ENCODE results near the gene CNIH1.
"Not testable (repeated sequence)": the region's sequence is repeated elsewhere in the genome, so short reads cannot be mapped to it uniquely, and the experiment has no call there.

Gene CNIH1

DNA sequence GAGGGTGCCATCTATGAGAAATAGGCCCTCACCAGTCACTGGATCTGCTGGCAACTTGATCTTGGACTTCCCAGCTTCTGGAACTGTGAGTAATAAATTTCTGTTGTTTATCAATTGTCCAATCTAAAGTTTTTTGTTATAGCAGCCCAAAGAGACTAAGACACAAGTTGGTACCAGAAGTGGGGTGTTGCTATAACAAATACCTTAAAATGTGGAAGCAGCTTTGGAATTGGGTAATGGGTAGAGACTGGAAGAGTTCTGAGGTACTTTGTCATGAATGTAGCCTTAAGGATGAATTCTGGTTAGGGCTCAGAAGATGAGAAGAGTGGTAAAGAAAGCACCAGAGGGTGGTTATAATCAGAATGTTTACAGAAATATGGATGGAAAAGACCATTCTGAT, 26.1 kb upstream of the CNIH1 start:
- DNase-seq (ENCODE audit: low spot score), result no peak

DNA sequence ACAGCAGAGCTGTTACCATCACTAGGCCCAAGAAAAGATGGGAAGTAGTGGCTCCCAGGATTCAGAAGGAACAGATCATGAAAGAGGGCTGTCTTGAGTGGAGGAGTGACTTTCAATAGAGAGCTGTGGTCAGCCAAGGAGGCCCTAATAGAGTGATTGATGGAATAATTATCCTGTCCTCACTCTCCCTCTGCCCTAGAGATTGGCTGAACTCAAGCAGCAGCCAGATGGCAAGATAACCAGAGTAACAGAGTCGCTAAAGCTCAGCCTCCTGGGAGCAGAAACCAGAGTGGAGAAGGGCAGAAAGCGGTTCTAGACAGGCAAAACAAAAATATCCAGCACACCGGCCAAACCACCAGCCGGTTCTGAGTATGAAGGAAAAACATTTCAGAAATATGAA, 24.5 kb upstream of the CNIH1 start:
- DNase-seq (ENCODE audit: low spot score), result no peak

GRCh38 chr14:54462048-54462447, 20.9 kb upstream of the CNIH1 start:
- DNase-seq (ENCODE audit: low spot score), result no peak

- DNase-seq (ENCODE audit: low spot score), result no peak
Measured at GRCh38 chr14:54459106-54459505, 17.9 kb upstream of the CNIH1 start.

DNA sequence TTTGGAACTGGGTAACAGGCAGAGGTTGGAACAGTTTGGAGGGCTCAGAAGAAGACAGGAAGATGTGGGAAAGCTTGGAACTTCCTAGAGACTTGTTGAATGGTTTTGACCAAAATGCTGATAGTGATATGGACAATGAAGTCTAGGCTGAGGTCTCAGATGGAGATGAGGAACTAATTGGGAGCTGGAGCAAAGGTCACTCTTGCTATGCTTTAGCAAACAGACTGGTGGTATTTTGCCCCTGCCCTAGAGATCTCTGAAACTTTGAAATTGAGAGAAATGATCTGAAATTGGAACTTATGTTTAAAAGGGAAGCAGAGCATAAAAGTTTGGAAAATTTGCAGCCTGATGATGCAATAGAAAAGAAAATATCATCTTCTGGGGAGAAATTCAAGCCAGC, 17.4 kb upstream of the CNIH1 start:
- not testable (repeated sequence) for DNase-seq (ENCODE audit: low spot score)

GRCh38 chr14:54457609-54457996, 16.4 kb upstream of the CNIH1 start:
- DNase-seq (ENCODE audit: low spot score), result no peak

- DNase-seq (ENCODE audit: low spot score), result not testable (repeated sequence)
Measured at GRCh38 chr14:54456820-54457608, 15.8 kb upstream of the CNIH1 start.

- no peak for DNase-seq (ENCODE audit: low spot score)
Measured at GRCh38 chr14:54455363-54455762, 14.2 kb upstream of the CNIH1 start.

- DNase-seq (ENCODE audit: low spot score), result not testable (repeated sequence)
Measured at GRCh38 chr14:54453990-54454389, 12.8 kb upstream of the CNIH1 start.

- DNase-seq (ENCODE audit: low spot score), result no peak
Measured at GRCh38 chr14:54453252-54453651, 12.1 kb upstream of the CNIH1 start.

- no peak for DNase-seq (ENCODE audit: low spot score)
Measured at GRCh38 chr14:54451961-54452360, 10.8 kb upstream of the CNIH1 start.

- DNase-seq (ENCODE audit: low spot score), result no peak
Measured at GRCh38 chr14:54451121-54451601, 10.0 kb upstream of the CNIH1 start.

DNA sequence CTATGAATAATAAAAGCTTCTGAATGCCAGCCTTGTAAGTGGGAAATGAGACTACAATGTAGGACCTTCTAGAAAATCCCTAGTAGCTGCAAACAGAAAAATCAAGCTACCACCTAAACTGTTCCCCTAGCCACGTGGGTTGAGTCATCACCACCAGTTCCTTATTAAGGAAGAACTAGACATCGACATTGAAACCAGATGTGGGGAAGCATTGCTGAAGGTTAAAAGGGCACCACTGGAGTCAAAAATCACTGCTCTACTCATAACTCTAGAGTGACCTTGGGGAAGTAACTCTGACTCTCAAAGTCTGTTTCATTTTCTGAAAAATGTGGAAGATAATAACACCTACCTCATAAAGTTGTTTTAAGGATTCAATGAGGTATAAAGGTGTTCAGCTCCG, 9.4 kb upstream of the CNIH1 start:
- no peak for DNase-seq (ENCODE audit: low spot score)

DNA sequence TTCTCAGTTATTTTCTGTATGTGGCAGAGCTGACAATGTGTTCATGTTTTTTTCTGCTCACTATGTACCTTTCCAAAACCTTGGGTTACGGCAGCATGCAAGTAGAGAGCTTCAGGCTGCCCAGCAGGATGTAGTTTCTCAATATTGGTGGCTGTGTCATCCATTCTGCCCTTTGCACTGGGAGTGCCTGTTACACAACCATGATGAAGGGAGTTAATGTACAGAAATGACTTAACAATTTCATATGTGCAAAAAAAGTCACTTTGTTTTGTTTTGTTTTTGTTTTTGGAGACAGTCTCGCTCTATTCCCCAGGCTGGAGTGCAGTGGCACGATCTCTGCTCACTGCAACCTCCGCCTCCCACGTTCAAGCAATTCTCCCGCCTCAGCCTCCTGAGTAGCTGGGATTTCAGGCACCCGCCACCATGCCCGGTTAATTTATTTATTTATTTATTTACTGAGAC, 6.1 kb upstream of the CNIH1 start:
- no peak for DNase-seq (ENCODE audit: low spot score)

- DNase-seq (ENCODE audit: low spot score), result no peak
Measured at GRCh38 chr14:54446161-54446693, 5.1 kb upstream of the CNIH1 start.

- DNase-seq (ENCODE audit: low spot score), result no peak
Measured at GRCh38 chr14:54444681-54445080, 3.5 kb upstream of the CNIH1 start.

- no peak for DNase-seq (ENCODE audit: low spot score)
Measured at GRCh38 chr14:54443981-54444380, 2.8 kb upstream of the CNIH1 start.

DNA sequence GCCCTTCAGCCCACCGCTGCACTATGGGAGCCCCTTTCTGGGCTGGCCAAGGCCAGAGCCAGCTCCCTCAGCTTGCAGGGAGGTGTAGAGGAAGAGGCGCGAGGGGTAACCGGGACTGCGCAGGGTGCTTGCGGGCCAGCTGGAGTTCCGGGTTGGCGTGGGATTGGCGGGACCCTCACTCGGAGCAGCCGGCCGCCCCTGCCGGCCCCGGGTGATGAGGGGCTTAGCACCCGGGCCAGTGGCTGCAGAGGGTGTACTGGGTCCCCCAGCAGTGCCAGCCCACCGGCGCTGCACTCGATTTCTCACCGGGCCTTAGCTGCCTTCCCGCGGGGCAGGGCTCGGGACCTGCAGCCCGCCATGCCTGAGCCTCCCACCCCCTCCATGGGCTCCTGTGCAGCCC, 1.8 kb upstream of the CNIH1 start:
- not testable (repeated sequence) for DNase-seq (ENCODE audit: low spot score)

- no peak for DNase-seq (ENCODE audit: low spot score)
Measured at GRCh38 chr14:54440476-54440872, 700 bp downstream of the CNIH1 start.

DNA sequence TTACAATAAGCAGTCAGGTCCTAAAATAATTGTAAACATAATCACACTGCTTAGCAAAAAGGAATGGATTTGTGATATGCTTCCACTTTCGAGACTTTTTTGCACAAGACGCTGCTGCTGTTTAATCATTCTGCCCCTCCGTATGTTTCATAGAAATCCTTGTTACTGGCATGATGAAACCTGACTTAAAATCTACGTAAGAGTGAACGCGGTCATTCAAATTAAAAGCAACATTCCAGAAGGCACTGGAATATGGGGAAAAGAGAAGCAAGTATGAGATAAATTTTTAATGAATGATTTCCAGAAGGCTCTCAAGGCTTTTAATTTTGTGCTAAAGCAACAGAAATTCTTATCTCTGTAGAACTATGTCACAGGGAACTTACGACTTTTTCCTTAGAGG, 1.1 kb downstream of the CNIH1 start:
- DNase-seq (ENCODE audit: low spot score), result no peak

- DNase-seq (ENCODE audit: low spot score), result no peak
Measured at GRCh38 chr14:54438703-54439102, 2.5 kb downstream of the CNIH1 start.

- not testable (repeated sequence) for DNase-seq (ENCODE audit: low spot score)
Measured at GRCh38 chr14:54437954-54438353, 3.2 kb downstream of the CNIH1 start.

DNA sequence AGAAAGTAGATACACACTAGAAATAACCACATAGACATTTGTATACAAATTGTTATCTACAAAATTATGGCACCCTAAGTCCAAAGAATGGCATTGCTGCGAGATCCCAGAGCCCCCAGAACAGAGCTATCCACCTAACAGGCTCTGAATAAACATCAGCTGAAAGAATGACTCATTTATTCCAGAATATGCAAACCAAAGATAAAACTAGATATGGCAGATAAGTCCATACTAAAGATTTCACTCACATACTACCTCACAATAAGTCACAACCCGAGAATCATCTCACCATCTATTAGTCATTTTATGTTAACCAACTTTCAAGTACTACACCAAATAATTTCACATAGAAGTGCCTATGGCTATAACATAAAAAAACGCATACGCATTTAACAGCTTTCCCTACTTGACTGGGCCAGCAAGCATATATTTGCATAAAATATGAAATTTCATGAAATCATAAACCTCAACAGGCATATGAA, 5.6 kb downstream of the CNIH1 start:
- no peak for DNase-seq (ENCODE audit: low spot score)

DNA sequence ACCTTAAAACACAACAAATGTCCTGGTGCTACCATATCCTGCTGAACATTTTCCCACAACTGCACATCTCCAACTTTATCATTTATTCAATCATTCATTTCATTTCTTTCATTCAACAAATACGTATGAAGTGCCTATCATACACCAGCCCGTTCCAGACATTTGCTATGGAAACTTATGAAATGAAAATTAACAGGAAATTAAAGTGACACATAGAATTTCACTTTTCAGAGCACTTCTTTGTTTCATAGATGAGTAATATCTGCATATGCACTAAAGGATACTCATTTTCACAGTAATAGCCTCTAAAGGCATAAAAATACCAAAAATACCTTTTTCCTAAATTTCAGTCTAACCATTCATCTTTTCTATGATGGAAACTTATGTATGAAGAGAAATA, 12.6 kb downstream of the CNIH1 start:
- no peak for DNase-seq (ENCODE audit: low spot score)
